ENCODE results near the gene XXYLT1. TPM values are rescaled to one million over a fixed set of nuclear protein-coding genes. Genes with fewer than 3 reads are reported as not detected.

The XXYLT1 gene
- total and polyA plus RNA-seq, 2 of the 4 experiments (the other 2 are of a cell fraction): 14.7 to 18.1 TPM

DNA sequence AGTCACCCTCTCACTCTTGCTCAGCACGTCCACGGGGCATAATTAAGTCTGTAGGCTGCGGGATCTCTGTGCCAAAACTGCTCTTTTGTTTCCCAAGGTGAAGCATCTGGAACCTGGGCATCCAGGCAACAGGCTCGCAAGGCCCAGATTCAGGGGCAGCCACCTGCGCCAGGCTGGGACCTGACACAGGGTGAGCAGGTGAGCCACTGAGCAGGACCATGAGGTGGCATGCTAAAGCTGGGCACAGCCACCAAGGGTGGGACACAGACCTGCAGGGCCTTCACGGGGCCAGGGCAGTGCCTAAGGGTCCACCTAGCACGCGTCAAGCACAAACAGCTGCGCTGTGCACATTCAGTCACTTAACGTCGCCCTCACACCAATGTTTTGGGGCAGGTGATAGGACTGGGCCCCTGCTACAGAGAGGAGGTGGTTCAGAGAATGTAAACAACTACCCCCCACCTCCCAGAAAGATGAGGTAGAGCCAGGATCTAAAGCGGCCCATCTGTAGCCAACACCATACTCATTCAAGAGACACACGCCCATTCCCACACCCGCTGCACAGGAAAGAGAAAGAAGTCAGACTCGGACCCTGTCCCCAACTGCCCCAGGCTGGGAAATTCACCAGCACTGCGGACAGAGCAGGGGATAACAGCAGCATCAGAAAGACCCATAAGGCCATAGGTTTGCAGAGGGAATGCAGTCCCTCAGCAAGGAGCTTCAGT is 16.3 kb downstream of the XXYLT1 start:
- in situ Hi-C loops (cut with MboI; ENCODE audit: low sequenced_read_pairs): loop anchor here (10.0 kb wide), 1 partner anchor 140 kb away; no protein-coding TSS in a partner anchor
- H4K8ac ChIP-seq (ENCODE audit: low read depth in 2 of 2, low read length in 2 of 2): no peak overlapping the region
- POLR2A ChIA-PET (ENCODE audit: unreplicated experiment): no interaction called here
- no peak overlapping the region for H2BK20ac ChIP-seq (ENCODE audit: low read depth, low read length)
- dilution Hi-C loops (cut with HindIII; ENCODE audit: low sequenced_read_pairs, unreplicated experiment): no loop called here
- H3K36me3 ChIP-seq (ENCODE audit: control insufficient read depth, insufficient read depth, low read length): no peaks in the 10 kb centered on the region
- no TSS peak for BruUV-seq (replicated peaks)
- H3K4me2 ChIP-seq (ENCODE audit: low read depth, low read length): no peak overlapping the region
- no peak overlapping the region for H3K14ac ChIP-seq (replicated peaks; ENCODE audit: low read depth, low read length)
- H3K9me1 ChIP-seq (ENCODE audit: insufficient read depth, low read length): peaks cover 10% of the 10 kb centered on the region
- H4K91ac ChIP-seq (ENCODE audit: insufficient read depth, low read depth, low read length): no peak overlapping the region
- H3K27ac ChIP-seq (ENCODE audit: insufficient read depth, low read length): no peak overlapping the region
- H2BK15ac ChIP-seq (ENCODE audit: low read depth, low read length): no peak overlapping the region
- no peak overlapping the region for H3K18ac ChIP-seq (ENCODE audit: low read depth, low read length)
- no peak overlapping the region for H3K4me3 ChIP-seq (ENCODE audit: insufficient read depth, low read depth, low read length)
- H2AFZ ChIP-seq (replicated peaks; ENCODE audit: low read length, poor library complexity): no peak overlapping the region
- no peak overlapping the region for H2BK5ac ChIP-seq (ENCODE audit: low read depth, low read length, poor library complexity, severe bottlenecking)
- H4K20me1 ChIP-seq (ENCODE audit: insufficient read depth, low read length): peaks cover under 1% of the 10 kb centered on the region
- no peak overlapping the region for H2AK9ac ChIP-seq (replicated peaks; ENCODE audit: low read depth, low read length, poor library complexity)
- H2AK5ac ChIP-seq (ENCODE audit: low read depth, low read length): no peak overlapping the region
- DNase-seq (no peak), ATAC-seq (ENCODE audit: low read depth) (no peak)
- no peak overlapping the region for H3K23ac ChIP-seq (ENCODE audit: low read depth, low read length)
- no peak for TF ChIP-seq NFE2L2 (IDR thresholded peaks at IDR 0.05; ENCODE audit: low read depth, low read length)
- TF ChIP-seq MXI1 (IDR thresholded peaks at IDR 0.05; ENCODE audit: borderline replicate concordance, low read depth, low read length): no peak
- no peak for TF ChIP-seq CHD1 (IDR thresholded peaks at IDR 0.05; ENCODE audit: low read depth, low read length)
- no peak for TF ChIP-seq FOS (IDR thresholded peaks at IDR 0.05; ENCODE audit: low read depth, low read length)
- no peak for TF ChIP-seq POLR2A (IDR thresholded peaks at IDR 0.05; ENCODE audit: low read depth, low read length)
- no peak for TF ChIP-seq MAZ (IDR thresholded peaks at IDR 0.05; ENCODE audit: borderline replicate concordance, low read depth, low read length)
- TF ChIP-seq SMC3 (IDR thresholded peaks at IDR 0.05; ENCODE audit: low read depth, low read length): no peak
- no peak for TF ChIP-seq RFX5 (IDR thresholded peaks at IDR 0.05; ENCODE audit: low read depth, low read length)
- TF ChIP-seq, protein P1, sequence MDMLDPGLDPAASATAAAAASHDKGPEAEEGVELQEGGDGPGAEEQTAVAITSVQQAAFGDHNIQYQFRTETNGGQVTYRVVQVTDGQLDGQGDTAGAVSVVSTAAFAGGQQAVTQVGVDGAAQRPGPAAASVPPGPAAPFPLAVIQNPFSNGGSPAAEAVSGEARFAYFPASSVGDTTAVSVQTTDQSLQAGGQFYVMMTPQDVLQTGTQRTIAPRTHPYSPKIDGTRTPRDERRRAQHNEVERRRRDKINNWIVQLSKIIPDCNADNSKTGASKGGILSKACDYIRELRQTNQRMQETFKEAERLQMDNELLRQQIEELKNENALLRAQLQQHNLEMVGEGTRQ (IDR thresholded peaks at IDR 0.05; ENCODE audit: low read depth, low read length): no peak
- TF ChIP-seq ELK1 (IDR thresholded peaks at IDR 0.05; ENCODE audit: borderline replicate concordance, low read depth, low read length): no peak
- no peak for TF ChIP-seq CEBPB (IDR thresholded peaks at IDR 0.05; ENCODE audit: low read depth, low read length)
- peaks cover 20% of the 10 kb centered on the region for H3K4me1 ChIP-seq (ENCODE audit: control insufficient read depth, insufficient read depth, low read length)
- H3K79me1 ChIP-seq (ENCODE audit: low read depth in 1 of 2, low read length in 2 of 2): peaks cover 23 to 58% of the 10 kb centered on the region in 2 experiments
- no peak overlapping the region for H3K56ac ChIP-seq (ENCODE audit: extremely low read depth, insufficient read depth, low read length)
- CTCF ChIA-PET: interaction anchor here (1.1 kb wide), 1 partner anchor 16 kb away, joined by 3 read pairs; the partner anchor contains the start of gene XXYLT1
- 91% methylated on average over 9 of the region's 16 CpGs; no CpG with 5 or more reads in 1 of the 2 experiments for WGBS, 2 experiments (ENCODE audit: extremely low coverage in 2 of 2, insufficient read length in 1 of 2)
- no peaks in the 10 kb centered on the region for H3K9me3 ChIP-seq (ENCODE audit: control insufficient read depth, insufficient read depth, low read length)
- no peak overlapping the region for H3K9ac ChIP-seq (ENCODE audit: low read depth, low read length)
- intact Hi-C loops (cut with micrococcal nuclease): loop anchor here (10.0 kb wide), 1 partner anchor 100 kb away; no protein-coding TSS in a partner anchor
- H3K4ac ChIP-seq (ENCODE audit: low read depth, low read length): no peak overlapping the region
- H4K5ac ChIP-seq (ENCODE audit: low read depth, low read length): no peak overlapping the region
- H3K27me3 ChIP-seq (ENCODE audit: control insufficient read depth, insufficient read depth, low read length): no peaks in the 10 kb centered on the region
- no peak overlapping the region for H2BK120ac ChIP-seq (ENCODE audit: low read depth, low read length)

All from IMR-90 (cell line).